Fibroblast of skin of back (primary cell): ENCODE measurements around the gene HEXD.
"Not testable (repeated sequence)": the region's sequence is repeated elsewhere in the genome, so short reads cannot be mapped to it uniquely, and the experiment has no call there.

ENCODE experiments used
- DNase-seq: peaks from one replicate; pipeline ENCODE4 v3.0.0-alpha.2; 2013

HEXD gene

GRCh38 chr17:82440991-82441627 lies 23.0 kb downstream of the HEXD start:
- no peak for DNase-seq

GRCh38 chr17:82441691-82442487 lies 23.7 kb downstream of the HEXD start:
- DNase-seq, result no peak

GRCh38 chr17:82442643-82443464 lies 24.7 kb downstream of the HEXD start:
- no peak for DNase-seq

GRCh38 chr17:82443465-82444283 lies 25.5 kb downstream of the HEXD start:
- DNase-seq, result no peak

GRCh38 chr17:82444284-82444893 lies 26.2 kb downstream of the HEXD start:
- DNase-seq, result no peak

- DNase-seq, result no peak
These were observed 26.9 kb downstream of the HEXD start for GRCh38 chr17:82444941-82445521.

GRCh38 chr17:82445542-82445941 lies 27.4 kb downstream of the HEXD start:
- no peak for DNase-seq

- DNase-seq, result no peak
These were observed 28.0 kb downstream of the HEXD start for GRCh38 chr17:82446124-82446523.

GRCh38 chr17:82446649-82447048 lies 28.5 kb downstream of the HEXD start:
- no peak for DNase-seq

GRCh38 chr17:82447876-82448275 lies 29.7 kb downstream of the HEXD start:
- no peak for DNase-seq

GRCh38 chr17:82449131-82449882 lies 31.2 kb downstream of the HEXD start:
- DNase-seq, result no peak

- no peak for DNase-seq
These were observed 31.8 kb downstream of the HEXD start for GRCh38 chr17:82449883-82450356.

- DNase-seq, result peak; percentile 90
These were observed 32.4 kb downstream of the HEXD start, which contains the start of gene CYBC1 for GRCh38 chr17:82450357-82451106. CYBC1 (minus strand) TSS chr17:82450752; CDS start chr17:82449254, 1,498 bp downstream.

GRCh38 chr17:82452162-82452561 lies 34.0 kb downstream of the HEXD start:
- DNase-seq, result no peak

- DNase-seq, result not testable (repeated sequence)
These were observed 35.0 kb downstream of the HEXD start for GRCh38 chr17:82453151-82453550.

- DNase-seq, result not testable (repeated sequence)
These were observed 35.6 kb downstream of the HEXD start for GRCh38 chr17:82453706-82454105.

GRCh38 chr17:82457073-82457928 lies 39.2 kb downstream of the HEXD start:
- no peak for DNase-seq

- no peak for DNase-seq
These were observed 39.7 kb downstream of the HEXD start for GRCh38 chr17:82457929-82458178.
